H1 (cell line): Measurements from ENCODE around the gene CDCA7L.

Source experiments
- SRF ChIP-seq: IDR thresholded peaks from 2 replicates; pipeline ENCODE4 v1.6.1; 2011; ENCODE audit warnings: mild to moderate bottlenecking, low read depth, low read length, moderate library complexity
- TF ChIP-seq, protein P1 (sequence below), 3 experiments: IDR thresholded peaks; 1 replicate in 2 of 3; 2 replicates in 1 of 3; pipeline versions ENCODE4 v1.5.1 to v1.6.1; 2011; ENCODE audit warnings: low read length in 3 of 3, mild to moderate bottlenecking in 3 of 3, inconsistent platforms in 2 of 3, low read depth in 1 of 3, moderate library complexity in 1 of 3; ENCODE audit not compliant: insufficient read depth in 1 of 3; ENCODE audit errors: control extremely low read depth in 1 of 3

DNA sequence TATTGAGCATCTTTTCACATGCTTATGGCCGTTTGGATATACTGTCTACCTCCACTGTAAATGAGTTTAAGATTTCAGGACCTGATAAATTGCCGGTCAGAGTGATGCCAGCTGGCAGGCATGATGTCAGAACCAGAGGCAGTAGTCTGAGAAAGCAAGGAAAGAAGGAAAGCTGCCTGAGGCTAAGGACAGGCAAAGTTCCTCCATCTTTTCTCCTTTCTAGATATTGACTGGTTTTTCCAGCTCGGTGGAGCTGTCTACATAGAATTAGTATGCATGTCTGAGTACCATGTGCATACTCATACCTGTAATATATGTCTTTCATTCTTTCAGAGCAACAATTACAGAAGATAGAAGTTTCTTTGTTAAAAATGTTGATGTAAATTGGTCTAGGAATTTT is 52.3 kb downstream of the CDCA7L start:
- TF ChIP-seq, protein P1, sequence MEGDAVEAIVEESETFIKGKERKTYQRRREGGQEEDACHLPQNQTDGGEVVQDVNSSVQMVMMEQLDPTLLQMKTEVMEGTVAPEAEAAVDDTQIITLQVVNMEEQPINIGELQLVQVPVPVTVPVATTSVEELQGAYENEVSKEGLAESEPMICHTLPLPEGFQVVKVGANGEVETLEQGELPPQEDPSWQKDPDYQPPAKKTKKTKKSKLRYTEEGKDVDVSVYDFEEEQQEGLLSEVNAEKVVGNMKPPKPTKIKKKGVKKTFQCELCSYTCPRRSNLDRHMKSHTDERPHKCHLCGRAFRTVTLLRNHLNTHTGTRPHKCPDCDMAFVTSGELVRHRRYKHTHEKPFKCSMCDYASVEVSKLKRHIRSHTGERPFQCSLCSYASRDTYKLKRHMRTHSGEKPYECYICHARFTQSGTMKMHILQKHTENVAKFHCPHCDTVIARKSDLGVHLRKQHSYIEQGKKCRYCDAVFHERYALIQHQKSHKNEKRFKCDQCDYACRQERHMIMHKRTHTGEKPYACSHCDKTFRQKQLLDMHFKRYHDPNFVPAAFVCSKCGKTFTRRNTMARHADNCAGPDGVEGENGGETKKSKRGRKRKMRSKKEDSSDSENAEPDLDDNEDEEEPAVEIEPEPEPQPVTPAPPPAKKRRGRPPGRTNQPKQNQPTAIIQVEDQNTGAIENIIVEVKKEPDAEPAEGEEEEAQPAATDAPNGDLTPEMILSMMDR (IDR thresholded peaks at IDR 0.05; ENCODE audit: control extremely low read depth in 1 of 3, insufficient read depth in 1 of 3, low read depth in 1 of 3, low read length in 3 of 3): no peak
- no peak for TF ChIP-seq SRF
